Muscle layer of duodenum (tissue), 2 donors: Measurements from ENCODE around the gene RIMS4.

Experiments used
- H3K27ac ChIP-seq: one replicate; pipeline ENCODE4 v1.7.0; 2013; ENCODE audit warnings: mild to moderate bottlenecking, low read length
- H3K27me3 ChIP-seq: one replicate; pipeline ENCODE4 v1.7.0; 2013; ENCODE audit warnings: low read depth, mild to moderate bottlenecking, control low read depth, low read length
- H3K36me3 ChIP-seq, 2 donors: one replicate each; pipeline ENCODE4 v1.7.0; 2013; ENCODE audit warnings: low read length in 2 of 2, control low read depth in 1 of 2, mild to moderate bottlenecking in 1 of 2; ENCODE audit not compliant: insufficient read depth in 2 of 2, control insufficient read depth in 1 of 2
- H3K4me1 ChIP-seq, 2 donors: one replicate each; pipeline ENCODE4 v1.7.0; 2013; ENCODE audit warnings: low read length in 2 of 2, mild to moderate bottlenecking in 2 of 2, control low read depth in 1 of 2, moderate library complexity in 1 of 2; ENCODE audit not compliant: insufficient read depth in 2 of 2, control insufficient read depth in 1 of 2
- H3K4me3 ChIP-seq, 2 donors: one replicate each; pipeline ENCODE4 v1.7.0; 2013; ENCODE audit warnings: low read length in 2 of 2, low read depth in 1 of 2, mild to moderate bottlenecking in 1 of 2
- H3K9me3 ChIP-seq, 2 donors: one replicate each; pipeline ENCODE4 v1.7.0; 2013; ENCODE audit warnings: low read length in 2 of 2, control low read depth in 1 of 2, mild to moderate bottlenecking in 1 of 2; ENCODE audit not compliant: control insufficient read depth in 1 of 2
- donor health status: healthy.

RIMS4 gene

DNA sequence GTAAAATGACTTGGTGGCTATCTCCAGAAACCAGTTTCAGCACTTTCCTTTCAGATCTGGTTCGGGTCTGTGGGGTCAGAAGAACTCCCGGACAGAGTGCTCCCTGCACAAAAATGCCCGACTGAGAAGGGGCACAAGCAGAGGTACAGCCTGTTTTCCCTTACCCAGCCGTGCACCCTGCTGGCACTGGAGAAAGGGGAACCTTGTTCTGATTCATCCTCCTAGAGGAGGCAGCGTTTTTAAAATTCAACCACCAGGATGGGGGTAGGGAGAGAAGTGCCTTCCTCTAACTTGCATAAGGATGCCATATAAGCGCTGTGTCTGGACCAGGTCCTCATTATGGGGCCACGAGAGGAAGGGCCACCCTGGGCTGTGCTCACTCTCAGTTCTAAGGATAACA, 17.6 kb downstream of the RIMS4 start:
- Histone ChIP-seq H3K27ac (no peak overlapping the region), H3K4me1 (no peaks in the 10 kb centered on the region), H3K27me3 (no peaks in the 10 kb centered on the region), H3K36me3 (no peaks in the 10 kb centered on the region), H3K9me3 (no peaks in the 10 kb centered on the region), H3K4me3 (no peak overlapping the region)

DNA sequence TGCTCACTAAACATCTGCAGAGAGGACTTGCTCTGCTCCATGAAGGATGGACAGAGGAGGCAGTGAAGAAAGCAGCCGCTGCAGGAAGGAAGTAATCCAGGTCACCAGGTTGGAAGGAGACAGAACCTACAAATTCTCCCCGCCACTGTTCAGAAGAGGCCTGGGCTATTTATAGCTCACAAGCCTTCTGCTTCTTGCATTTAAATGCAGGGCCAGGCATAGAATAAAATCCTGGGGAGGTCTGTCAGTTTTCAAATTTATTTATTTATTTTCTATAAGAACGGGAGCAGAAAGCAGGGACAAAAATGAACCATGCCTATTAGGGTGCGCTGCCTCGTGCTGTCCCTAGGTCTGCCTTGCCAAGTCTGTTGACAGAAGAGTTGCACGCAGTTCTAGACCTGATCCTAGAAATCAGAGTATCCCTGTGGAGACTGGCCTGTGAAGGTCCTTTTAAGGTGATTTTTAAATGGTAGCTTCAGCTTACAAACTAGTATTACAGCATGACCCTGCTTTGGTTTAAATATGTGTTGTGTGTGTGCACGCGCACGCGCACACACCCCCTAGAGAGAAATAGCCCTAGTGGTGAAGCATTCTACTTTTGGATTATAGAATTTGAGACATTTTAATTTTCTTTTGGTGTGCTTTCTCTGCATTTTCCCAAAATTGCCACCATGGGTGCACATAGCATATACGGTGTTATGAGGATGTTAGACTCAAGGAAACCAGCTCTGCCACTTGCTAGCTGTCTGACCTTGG, 19.5 kb downstream of the RIMS4 start:
- Histone ChIP-seq H3K4me3 (no peak overlapping the region), H3K9me3 (no peaks in the 10 kb centered on the region), H3K27me3 (no peaks in the 10 kb centered on the region), H3K4me1 (no peaks in the 10 kb centered on the region), H3K27ac (no peak overlapping the region), H3K36me3 (no peaks in the 10 kb centered on the region)

DNA sequence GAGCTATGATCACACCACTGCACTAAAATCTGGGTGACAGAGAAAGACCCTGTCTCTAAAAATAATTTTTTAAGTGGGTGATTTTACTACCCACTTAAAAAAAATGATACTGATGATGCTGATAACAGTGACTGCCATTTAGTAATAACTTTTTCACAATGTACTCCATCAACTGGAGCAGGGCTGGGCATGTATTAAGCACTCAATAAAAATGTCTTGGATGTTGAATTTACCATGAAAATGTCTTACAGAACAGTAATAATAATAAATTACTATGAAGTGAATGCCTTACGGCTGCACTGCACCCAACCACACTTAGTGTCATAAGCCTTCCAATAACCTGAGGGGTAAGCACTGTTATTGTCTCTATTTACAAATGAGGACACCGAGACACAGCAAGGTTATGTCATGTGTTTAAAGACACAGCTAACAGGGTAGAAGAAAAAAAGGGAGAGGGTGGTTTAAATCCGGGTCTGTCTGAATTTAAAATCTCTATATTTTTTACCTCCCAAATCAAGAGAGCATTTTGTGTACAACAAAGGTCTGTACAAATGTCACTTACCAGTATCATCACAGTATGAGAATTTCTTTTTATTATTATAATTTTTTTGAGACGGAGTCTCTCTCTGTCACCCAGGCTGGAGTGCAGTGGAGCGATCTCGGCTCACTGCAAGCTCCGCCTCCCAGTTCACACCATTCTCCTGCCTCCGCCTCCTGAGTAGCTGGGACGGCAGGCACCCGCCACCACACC, 21.5 kb downstream of the RIMS4 start:
- H3K27me3 ChIP-seq: no peaks in the 10 kb centered on the region
- H3K4me1 ChIP-seq: no peaks in the 10 kb centered on the region
- no peaks in the 10 kb centered on the region for H3K36me3 ChIP-seq
- H3K27ac ChIP-seq: no peak overlapping the region
- no peaks in the 10 kb centered on the region for H3K9me3 ChIP-seq
- no peak overlapping the region for H3K4me3 ChIP-seq

DNA sequence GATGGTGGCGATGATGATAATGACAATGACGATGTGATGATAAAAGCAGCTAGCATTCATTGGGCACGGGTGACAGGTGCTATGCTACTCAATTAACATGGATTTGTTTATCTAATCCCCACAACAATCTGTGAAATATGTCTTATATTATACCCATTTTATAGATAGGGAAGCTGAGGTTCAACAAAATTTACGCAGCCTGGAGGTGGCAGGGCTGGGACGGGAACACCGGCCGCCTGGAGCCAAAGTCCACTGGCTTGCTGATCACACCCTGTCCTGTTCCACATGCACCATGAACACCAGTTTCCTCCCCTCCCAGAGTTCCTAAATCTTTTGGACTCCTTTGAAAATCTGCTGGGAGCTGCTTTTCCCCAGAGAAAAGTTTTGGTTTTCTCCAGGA, 23.0 kb downstream of the RIMS4 start:
- H3K4me1 ChIP-seq: no peaks in the 10 kb centered on the region
- no peaks in the 10 kb centered on the region for H3K9me3 ChIP-seq
- no peak overlapping the region for H3K4me3 ChIP-seq
- H3K27ac ChIP-seq: no peak overlapping the region
- H3K36me3 ChIP-seq: no peaks in the 10 kb centered on the region
- no peaks in the 10 kb centered on the region for H3K27me3 ChIP-seq

DNA sequence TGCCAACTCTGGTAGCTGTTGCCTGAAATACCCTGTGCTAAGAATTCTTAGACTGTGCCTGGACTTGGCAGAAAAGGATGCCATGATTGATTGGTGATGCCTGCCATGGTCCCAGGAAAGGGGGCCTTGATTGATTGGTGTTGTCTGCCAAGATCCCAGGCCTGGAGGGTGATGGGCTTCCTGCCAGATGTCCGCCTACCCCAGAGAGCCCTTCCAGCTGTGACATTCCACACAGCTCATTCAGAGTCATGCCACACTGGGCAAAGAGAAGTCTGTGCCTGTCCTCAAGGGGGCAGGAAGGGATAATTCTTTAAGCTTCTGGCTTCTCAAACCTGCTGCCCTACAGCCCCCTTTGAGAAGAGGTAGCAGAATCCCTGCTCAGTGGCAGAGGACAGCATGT, 24.6 kb downstream of the RIMS4 start:
- H3K36me3 ChIP-seq: no peaks in the 10 kb centered on the region
- H3K4me3 ChIP-seq: no peak overlapping the region
- H3K9me3 ChIP-seq: no peaks in the 10 kb centered on the region
- H3K27me3 ChIP-seq: no peaks in the 10 kb centered on the region
- H3K27ac ChIP-seq: no peak overlapping the region
- H3K4me1 ChIP-seq: no peaks in the 10 kb centered on the region

DNA sequence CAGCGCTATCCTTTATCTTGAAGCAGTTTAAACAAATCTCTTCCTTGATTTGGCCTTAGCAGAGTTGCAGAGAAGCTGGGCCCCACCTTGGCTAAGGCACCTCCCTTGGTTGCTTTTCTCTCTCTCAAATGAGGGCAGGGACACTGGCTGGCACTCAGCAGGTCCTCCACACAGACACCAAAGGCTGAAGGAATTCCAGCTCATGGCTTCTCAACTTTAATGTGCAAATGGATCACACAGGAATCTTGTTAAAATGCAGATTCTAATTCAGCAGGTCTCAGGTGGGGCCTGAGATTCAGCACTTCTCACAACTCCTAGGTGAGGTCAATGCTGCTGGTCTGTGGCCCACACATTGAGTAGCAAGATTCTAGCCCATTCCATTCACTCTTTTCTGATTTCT, 25.7 kb downstream of the RIMS4 start:
- Histone ChIP-seq H3K9me3 (no peaks in the 10 kb centered on the region), H3K36me3 (no peaks in the 10 kb centered on the region), H3K4me1 (no peaks in the 10 kb centered on the region), H3K4me3 (no peak overlapping the region), H3K27ac (no peak overlapping the region), H3K27me3 (no peaks in the 10 kb centered on the region)

DNA sequence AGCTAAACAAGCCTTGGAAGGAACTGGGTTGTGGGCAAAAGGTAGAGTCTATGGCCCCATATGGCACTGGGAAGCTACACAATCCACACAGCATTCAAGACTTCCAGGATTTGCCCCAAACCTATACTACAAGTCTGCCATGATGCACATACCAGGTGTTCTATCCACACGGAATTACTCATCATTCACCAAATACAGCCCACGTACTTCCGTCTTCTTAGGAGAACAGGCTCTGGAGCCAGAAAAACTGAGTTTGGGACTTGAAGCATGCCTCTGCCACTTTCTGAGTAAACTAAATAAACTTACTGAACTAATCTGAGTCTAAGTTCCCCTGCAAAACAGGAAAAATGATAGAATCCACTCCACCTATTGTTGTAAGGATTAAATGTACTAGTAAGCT, 28.6 kb downstream of the RIMS4 start:
- H3K36me3 ChIP-seq: no peaks in the 10 kb centered on the region

DNA sequence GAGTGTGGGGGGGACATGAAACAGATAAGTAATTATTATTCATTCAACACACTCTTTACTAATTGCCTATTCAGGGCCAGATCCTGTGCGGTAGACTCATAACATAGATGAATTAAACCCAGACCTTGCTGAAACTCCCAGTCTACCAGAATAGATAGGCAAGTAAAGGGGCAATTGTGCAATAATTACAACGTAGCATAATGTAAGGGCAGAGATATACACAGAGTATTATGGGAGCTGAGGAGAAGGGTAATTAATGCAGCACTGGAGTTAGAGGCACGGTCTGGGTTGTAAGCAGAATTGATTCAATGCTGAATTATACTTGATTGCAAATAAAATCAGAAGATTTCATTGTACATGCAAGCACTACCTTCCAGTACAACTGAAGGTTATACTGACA, 29.2 kb downstream of the RIMS4 start:
- Histone ChIP-seq H3K36me3 (no peaks in the 10 kb centered on the region), H3K27ac (no peak overlapping the region), H3K9me3 (no peaks in the 10 kb centered on the region), H3K4me1 (no peaks in the 10 kb centered on the region), H3K4me3 (no peak overlapping the region), H3K27me3 (no peaks in the 10 kb centered on the region)

More for the DNA sequence above, 28.6 kb downstream of the RIMS4 start:
- Histone ChIP-seq H3K4me1 (no peaks in the 10 kb centered on the region), H3K9me3 (no peaks in the 10 kb centered on the region), H3K27ac (no peak overlapping the region), H3K27me3 (no peaks in the 10 kb centered on the region), H3K4me3 (no peak overlapping the region)

DNA sequence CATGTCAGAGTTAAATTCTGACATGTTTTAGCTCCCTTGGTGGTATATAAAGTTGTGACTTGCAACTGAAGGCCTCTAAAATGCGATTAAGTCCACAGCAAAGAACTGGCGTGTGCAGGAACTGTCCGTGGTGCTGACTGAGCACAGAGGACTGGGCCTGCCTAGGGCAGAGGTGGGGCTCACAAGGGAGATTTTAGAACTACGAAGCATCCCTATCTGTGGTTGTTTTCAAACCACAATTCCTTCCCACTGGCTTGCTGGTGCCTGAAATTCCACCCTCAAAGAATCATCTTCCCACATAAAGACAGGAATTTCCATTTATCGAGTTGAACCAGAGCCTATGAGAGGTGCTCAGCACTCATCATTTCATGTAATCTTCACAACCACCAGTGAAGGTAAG, 30.1 kb downstream of the RIMS4 start:
- Histone ChIP-seq H3K4me3 (no peak overlapping the region), H3K27me3 (no peaks in the 10 kb centered on the region), H3K27ac (no peak overlapping the region), H3K4me1 (no peaks in the 10 kb centered on the region), H3K9me3 (no peaks in the 10 kb centered on the region), H3K36me3 (no peaks in the 10 kb centered on the region)

DNA sequence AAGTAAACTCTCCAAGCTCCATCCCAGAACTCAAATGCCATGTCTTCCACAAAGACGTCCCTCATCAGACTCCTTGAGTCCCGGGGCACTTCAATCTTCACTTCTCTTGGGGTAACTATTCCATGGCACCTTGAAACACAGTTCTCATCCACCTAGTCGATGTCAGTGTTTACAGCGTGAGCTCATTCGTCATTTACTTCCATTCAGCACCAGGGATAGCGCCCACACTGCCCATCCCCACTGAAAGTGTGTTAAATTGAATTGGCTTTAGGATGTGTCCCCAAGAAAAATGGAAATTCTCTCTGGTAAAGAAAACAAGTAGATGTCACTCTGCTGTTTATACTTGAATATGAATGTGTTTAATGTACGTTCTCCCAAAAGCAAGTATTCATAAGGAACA, 33.4 kb downstream of the RIMS4 start:
- H3K27ac ChIP-seq: no peak overlapping the region
- H3K9me3 ChIP-seq: no peaks in the 10 kb centered on the region
- no peaks in the 10 kb centered on the region for H3K4me1 ChIP-seq
- no peaks in the 10 kb centered on the region for H3K36me3 ChIP-seq
- H3K27me3 ChIP-seq: no peaks in the 10 kb centered on the region
- no peak overlapping the region for H3K4me3 ChIP-seq

DNA sequence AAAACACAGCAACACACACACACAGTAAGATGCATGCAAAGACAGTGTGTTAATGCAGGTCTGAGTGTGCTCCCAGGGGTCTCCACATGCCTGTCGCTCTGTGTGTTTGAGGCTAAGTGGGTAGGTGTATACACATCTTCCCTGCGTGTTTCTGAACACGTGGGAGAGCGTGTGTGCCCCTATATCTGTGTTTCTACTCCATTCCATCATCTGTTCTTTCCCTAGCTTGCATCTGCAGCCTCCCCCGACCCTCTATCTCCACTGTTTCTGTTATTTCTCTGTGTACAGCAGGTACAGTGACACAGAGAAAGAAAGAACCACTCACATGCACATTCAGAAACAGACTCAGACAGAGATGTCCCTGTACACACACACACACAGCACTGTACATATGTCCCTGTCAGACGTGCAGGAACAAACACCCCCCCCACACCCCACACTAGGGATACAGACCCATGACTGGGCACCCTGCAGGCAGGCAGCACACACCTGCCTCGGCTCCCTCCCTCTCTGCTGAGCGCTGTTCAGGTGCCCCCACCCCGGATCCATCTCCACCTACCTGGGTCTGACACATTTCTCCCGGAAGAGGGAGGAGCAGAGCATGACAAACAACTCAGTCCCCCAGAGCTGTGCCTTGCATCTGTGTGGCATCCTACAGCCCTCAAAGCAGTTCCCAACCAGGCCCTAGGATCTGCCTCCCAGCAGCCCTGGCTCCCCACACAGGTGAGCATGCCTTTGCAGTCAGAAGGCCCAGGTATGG, 37.1 kb downstream of the RIMS4 start:
- Histone ChIP-seq H3K36me3 (no peaks in the 10 kb centered on the region), H3K27me3 (no peaks in the 10 kb centered on the region), H3K9me3 (no peaks in the 10 kb centered on the region), H3K4me3 (no peak overlapping the region), H3K27ac (no peak overlapping the region), H3K4me1 (no peaks in the 10 kb centered on the region)
